ENCODE measurements around the gene ITGAL.

ITGAL gene

GRCh38 chr16:30569746-30570635 is 97.4 kb downstream of the ITGAL start:
- no peak for TF ChIP-seq CTCF (IDR thresholded peaks at IDR 0.05; ENCODE audit: control extremely low read depth, extremely low read depth, low read depth, missing control alignments)
- no peak for DNase-seq (ENCODE audit: extremely low spot score)
- CTCF ChIA-PET, result interaction anchor here (0.8 to 1.7 kb wide), 3 partner anchors 11 to 140 kb away, joined by 3 to 7 read pairs (median 4); partner anchors contain the start of genes DCTPP1 and ZNF747
- POLR2A ChIA-PET, result interaction anchor here (0.9 kb wide), 1 partner anchor 140 kb away, joined by 3 read pairs; the partner anchor contains the start of gene DCTPP1

GRCh38 chr16:30570636-30571444 is 98.3 kb downstream of the ITGAL start:
- no peak for TF ChIP-seq CTCF (IDR thresholded peaks at IDR 0.05; ENCODE audit: control extremely low read depth, extremely low read depth, low read depth, missing control alignments)
- CTCF ChIA-PET, result interaction anchor here (0.8 to 1.7 kb wide), 8 partner anchors 12 to 141 kb away, joined by 3 to 7 read pairs (median 4); partner anchors contain the start of genes DCTPP1, ZNF747 and ZNF785
- no peak for DNase-seq (ENCODE audit: extremely low spot score)
- POLR2A ChIA-PET, result interaction anchor here (0.9 to 1.5 kb wide), 3 partner anchors 12 to 141 kb away, joined by 3 to 4 read pairs (median 3); partner anchors contain the start of genes DCTPP1 and ZNF764

- no peak for TF ChIP-seq CTCF (IDR thresholded peaks at IDR 0.05; ENCODE audit: control extremely low read depth, extremely low read depth, low read depth, missing control alignments)
- peak; percentile 93 for DNase-seq (ENCODE audit: extremely low spot score)
- CTCF ChIA-PET, result interaction anchor here (0.8 to 1.7 kb wide), 13 partner anchors 10 to 142 kb away, joined by 3 to 7 read pairs (median 4); partner anchors contain the start of genes DCTPP1, ZNF764 and ZNF785
- POLR2A ChIA-PET, result interaction anchor here (0.6 to 1.5 kb wide), 3 partner anchors 13 to 47 kb away, joined by 3 to 4 read pairs (median 3); partner anchors contain the start of gene ZNF764
These were observed 99.1 kb downstream of the ITGAL start, which contains the start of gene ZNF688 for GRCh38 chr16:30571445-30572322. Gene ZNF688 (minus strand): TSS chr16:30571714. CDS start chr16:30571629, 85 bp downstream.
